Loucy (cell line): Measurements from ENCODE around the gene CYTIP.

ENCODE experiments used
- H2AFZ ChIP-seq: fragments of 200-600 bp; sonication (generic); 2 replicates; pipeline ENCODE4 v1.6.0; 2016; ENCODE audit warnings: antibody characterized with exemption, mild to moderate bottlenecking, low read length, moderate library complexity
- H3F3A ChIP-seq: fragments of 200-600 bp; 2 replicates; pipeline ENCODE4 v1.6.0; 2016; ENCODE audit warnings: antibody characterized with exemption, low read depth, mild to moderate bottlenecking
- H3K27me3 ChIP-seq: fragments of 200-600 bp; sonication (generic); 2 replicates; pipeline ENCODE4 v1.6.1; 2014; ENCODE audit warnings: low read length, mild to moderate bottlenecking; ENCODE audit not compliant: insufficient read depth, poor library complexity, severe bottlenecking
- H3K36me3 ChIP-seq: fragments of 200-600 bp; sonication (generic); 2 replicates; pipeline ENCODE4 v1.6.1; 2016; ENCODE audit warnings: low read length; ENCODE audit not compliant: insufficient read depth
- H3K4me1 ChIP-seq: fragments of 200-600 bp; sonication (generic); 2 replicates; pipeline ENCODE4 v1.5.1; 2014; ENCODE audit warnings: low read length, mild to moderate bottlenecking; ENCODE audit not compliant: insufficient read depth, poor library complexity, severe bottlenecking
- H3K4me2 ChIP-seq: fragments of 200-600 bp; sonication (generic); 2 replicates; pipeline ENCODE4 v1.6.0; 2014; ENCODE audit warnings: antibody characterized with exemption, low read length, low read depth, mild to moderate bottlenecking; ENCODE audit not compliant: poor library complexity, severe bottlenecking
- H3K4me3 ChIP-seq: fragments of 200-600 bp; sonication (generic); 2 replicates; pipeline ENCODE4 v1.5.1; 2014; ENCODE audit warnings: low read length, mild to moderate bottlenecking, mixed read lengths; ENCODE audit not compliant: poor library complexity, severe bottlenecking
- H3K79me2 ChIP-seq: fragments of 200-600 bp; sonication (generic); 2 replicates; pipeline ENCODE4 v1.6.1; 2014; ENCODE audit warnings: low read length; ENCODE audit not compliant: insufficient read depth
- H3K9ac ChIP-seq: fragments of 200-600 bp; sonication (generic); 2 replicates; pipeline ENCODE4 v1.6.0; 2014; ENCODE audit warnings: mild to moderate bottlenecking, low read depth, low read length, moderate library complexity; ENCODE audit not compliant: poor library complexity, severe bottlenecking
- H3K9me2 ChIP-seq: fragments of 200-600 bp; sonication (generic); replicated peaks from 2 replicates; pipeline ENCODE4 v1.6.1; 2016; ENCODE audit warnings: low read depth, low read length, mixed read lengths
- H3K9me3 ChIP-seq: fragments of 200-600 bp; sonication (generic); 2 replicates; pipeline ENCODE4 v1.6.1; 2014; ENCODE audit warnings: mild to moderate bottlenecking, antibody characterized with exemption, low read length, low read depth; ENCODE audit not compliant: insufficient read depth
- H4K20me1 ChIP-seq: fragments of 200-600 bp; sonication (generic); 2 replicates; pipeline ENCODE4 v1.6.0; 2014; ENCODE audit warnings: antibody characterized with exemption, low read length, mild to moderate bottlenecking; ENCODE audit not compliant: insufficient read depth, poor library complexity, severe bottlenecking
- CTCF ChIP-seq: fragments of 200-600 bp; sonication (generic); conservative IDR thresholded peaks from 2 replicates; pipeline ENCODE4 v1.5.1; 2014; ENCODE audit warnings: mild to moderate bottlenecking, antibody characterized with exemption, low read length
- EZH2phosphoT487 ChIP-seq: fragments of 200-600 bp; IDR thresholded peaks from 2 replicates; pipeline ENCODE4 v1.6.1; 2018; ENCODE audit warnings: antibody characterized with exemption, mild to moderate bottlenecking, moderate library complexity, borderline replicate concordance

Gene CYTIP

GRCh38 chr2:157469726-157470125, 25.8 kb upstream of the CYTIP start:
- Histone ChIP-seq H3K4me2 (no peak overlapping the region), H3K36me3 (no peaks in the 10 kb centered on the region), H3K27me3 (no peaks in the 10 kb centered on the region), H3K4me1 (no peaks in the 10 kb centered on the region), H4K20me1 (no peaks in the 10 kb centered on the region), H3K9me3 (no peaks in the 10 kb centered on the region), H3K9ac (no peak overlapping the region), H3K79me2 (no peaks in the 10 kb centered on the region), H3K9me2 (no peaks in the 10 kb centered on the region), H3K4me3 (no peak overlapping the region), H3F3A (no peaks in the 10 kb centered on the region), H2AFZ (no peak overlapping the region)
- TF ChIP-seq EZH2phosphoT487: no peak
- no peak for TF ChIP-seq CTCF

GRCh38 chr2:157468931-157469708, 25.2 kb upstream of the CYTIP start:
- TF ChIP-seq CTCF: no peak
- Histone ChIP-seq H2AFZ (no peak overlapping the region), H3K36me3 (no peaks in the 10 kb centered on the region), H3K4me3 (no peak overlapping the region), H3K79me2 (no peaks in the 10 kb centered on the region), H4K20me1 (no peaks in the 10 kb centered on the region), H3K4me1 (no peaks in the 10 kb centered on the region), H3K9me3 (no peaks in the 10 kb centered on the region), H3F3A (no peaks in the 10 kb centered on the region), H3K9ac (no peak overlapping the region), H3K4me2 (no peak overlapping the region), H3K27me3 (no peaks in the 10 kb centered on the region), H3K9me2 (no peaks in the 10 kb centered on the region)

- no peaks in the 10 kb centered on the region for H3K9me3 ChIP-seq
- no peaks in the 10 kb centered on the region for H4K20me1 ChIP-seq
- no peaks in the 10 kb centered on the region for H3K9me2 ChIP-seq
- no peak overlapping the region for H2AFZ ChIP-seq
- H3K9ac ChIP-seq: no peak overlapping the region
- TF ChIP-seq CTCF (no peak), EZH2phosphoT487 (no peak)
- no peak overlapping the region for H3K4me3 ChIP-seq
- no peak overlapping the region for H3K4me2 ChIP-seq
- no peaks in the 10 kb centered on the region for H3K27me3 ChIP-seq
- H3K36me3 ChIP-seq: no peaks in the 10 kb centered on the region
- no peaks in the 10 kb centered on the region for H3F3A ChIP-seq
- no peaks in the 10 kb centered on the region for H3K79me2 ChIP-seq
- H3K4me1 ChIP-seq: no peaks in the 10 kb centered on the region
Observed at GRCh38 chr2:157466764-157467163, 22.9 kb upstream of the CYTIP start.
